ENCODE measurements around the gene GNLY. TPM values are rescaled to one million over a fixed set of nuclear protein-coding genes. Genes with fewer than 3 reads are reported as not detected.

Gene GNLY
- total and polyA plus RNA-seq, 2 of the 4 experiments (the other 2 are of a cell fraction) = not detected

GRCh38 chr2:85723707-85724360 is 29.7 kb downstream of the GNLY start:
- Histone ChIP-seq H2BK15ac (ENCODE audit: low read depth, low read length) (no peak overlapping the region), H4K91ac (ENCODE audit: insufficient read depth, low read depth, low read length) (no peak overlapping the region), H2BK120ac (ENCODE audit: low read depth, low read length) (no peak overlapping the region), H3K36me3 (ENCODE audit: control insufficient read depth, insufficient read depth, low read length) (no peaks in the 10 kb centered on the region), H4K20me1 (ENCODE audit: insufficient read depth, low read length) (no peaks in the 10 kb centered on the region), H4K8ac (ENCODE audit: low read depth in 2 of 2, low read length in 2 of 2) (no peak overlapping the region), H3K18ac (ENCODE audit: low read depth, low read length) (no peak overlapping the region), H3K14ac (replicated peaks; ENCODE audit: low read depth, low read length) (no peak overlapping the region), H4K5ac (ENCODE audit: low read depth, low read length) (no peak overlapping the region), H3K9me1 (ENCODE audit: insufficient read depth, low read length) (no peaks in the 10 kb centered on the region), H3K23ac (ENCODE audit: low read depth, low read length) (no peak overlapping the region), H3K56ac (ENCODE audit: extremely low read depth, insufficient read depth, low read length) (no peak overlapping the region), H3K27ac (ENCODE audit: insufficient read depth, low read length) (no peak overlapping the region), H3K4me2 (ENCODE audit: low read depth, low read length) (no peak overlapping the region), H3K9me3 (ENCODE audit: control insufficient read depth, insufficient read depth, low read length) (no peaks in the 10 kb centered on the region; the same call in 1 of the 2 replicates), H2BK20ac (ENCODE audit: low read depth, low read length) (no peak overlapping the region), H3K4me1 (ENCODE audit: control insufficient read depth, insufficient read depth, low read length) (peaks cover 5% of the 10 kb centered on the region), H3K4ac (ENCODE audit: low read depth, low read length) (no peak overlapping the region), H3K79me1 (ENCODE audit: low read depth in 1 of 2, low read length in 2 of 2) (no peaks in the 10 kb centered on the region), H2AFZ (replicated peaks; ENCODE audit: low read length, poor library complexity) (no peak overlapping the region), H3K4me3 (ENCODE audit: insufficient read depth, low read depth, low read length) (no peak overlapping the region), H2AK9ac (replicated peaks; ENCODE audit: low read depth, low read length, poor library complexity) (no peak overlapping the region), H2AK5ac (ENCODE audit: low read depth, low read length) (no peak overlapping the region), H2BK5ac (ENCODE audit: low read depth, low read length, poor library complexity, severe bottlenecking) (no peak overlapping the region), H3K9ac (ENCODE audit: low read depth, low read length) (no peak overlapping the region), H3K27me3 (ENCODE audit: control insufficient read depth, insufficient read depth, low read length) (peaks cover 7% of the 10 kb centered on the region; the same call in 1 of the 2 replicates)
- BruUV-seq (replicated peaks) = no TSS peak
- POLR2A ChIA-PET (ENCODE audit: unreplicated experiment) = no interaction called here
- peak; percentile 81 for ATAC-seq (ENCODE audit: low read depth)
- intact Hi-C loops (cut with micrococcal nuclease) = no loop called here
- WGBS, 2 experiments (ENCODE audit: extremely low coverage in 2 of 2, insufficient read length in 1 of 2) = no CpG with 5 or more reads among the region's 2 CpGs
- dilution Hi-C loops (cut with HindIII; ENCODE audit: low sequenced_read_pairs, unreplicated experiment) = no loop called here
- in situ Hi-C loops (cut with MboI; ENCODE audit: low sequenced_read_pairs) = loop anchor here (5.0 kb wide), 1 partner anchor 353 kb away; no protein-coding TSS in a partner anchor
- TF ChIP-seq SMC3 (IDR thresholded peaks at IDR 0.05; ENCODE audit: low read depth, low read length) (no peak), CEBPB (IDR thresholded peaks at IDR 0.05; ENCODE audit: low read depth, low read length) (peak; percentile 58; the same call in 1 of the 2 replicates), POLR2A (IDR thresholded peaks at IDR 0.05; ENCODE audit: low read depth, low read length) (no peak)
- DNase-seq = peak; percentile 50
- CTCF ChIA-PET = interaction anchor here (1.5 kb wide), 1 partner anchor 17 kb away, joined by 5 read pairs; no protein-coding TSS in a partner anchor

Measured in IMR-90 (cell line).